Mammary epithelial cell (primary cell): ENCODE results near the gene DCAF10.

Source experiments
- EZH2 ChIP-seq: IDR thresholded peaks from 2 replicates; pipeline ENCODE4 v1.6.1; 2012; ENCODE audit warnings: low read length, inconsistent platforms, borderline replicate concordance
- TF ChIP-seq, protein P1 (sequence below), 2 donors: IDR thresholded peaks in 1 of 2; conservative IDR thresholded peaks in 1 of 2; 2 replicates each; pipeline ENCODE4 v1.5.1; 2011 to 2012; ENCODE audit warnings: inconsistent platforms in 2 of 2, low read length in 2 of 2, mild to moderate bottlenecking in 2 of 2, control low read depth in 1 of 2, low read depth in 1 of 2; ENCODE audit not compliant: insufficient read depth in 1 of 2; ENCODE audit errors: extremely low read depth in 1 of 2

DNA sequence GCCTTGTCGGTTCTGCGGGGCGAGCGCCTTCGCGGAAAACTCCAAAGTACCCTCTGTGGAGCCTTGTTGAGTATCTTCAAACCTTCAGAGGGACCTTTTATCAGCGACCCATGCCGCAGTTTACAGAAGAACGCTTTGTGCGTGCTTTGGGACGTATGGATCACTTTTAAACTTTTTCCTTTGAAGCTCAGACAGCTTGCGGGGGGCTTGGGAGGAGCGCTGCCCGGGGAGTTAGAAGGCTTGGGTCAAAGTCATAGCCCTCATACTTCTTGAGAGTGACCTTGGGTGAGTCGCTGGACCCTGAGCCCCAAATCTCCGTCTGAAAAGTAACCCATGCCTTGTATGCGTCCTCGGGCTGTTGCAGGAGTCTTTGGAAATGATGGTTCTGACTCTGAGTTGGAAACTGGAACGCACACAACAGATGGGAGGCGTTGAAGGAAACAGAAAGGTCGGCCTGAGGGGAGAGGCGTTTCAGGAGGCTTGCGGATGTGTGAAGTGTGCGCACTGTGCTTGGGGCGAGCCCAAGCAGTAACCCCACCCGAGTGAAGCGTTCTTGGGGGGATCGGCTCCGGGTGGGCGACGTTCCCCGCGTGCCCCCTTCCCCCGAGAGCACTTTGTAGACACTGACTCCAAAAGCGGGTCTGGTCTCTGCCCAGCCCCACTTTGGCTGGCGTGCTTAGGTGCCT is 104.0 kb downstream of the DCAF10 start:
- TF ChIP-seq, protein P1, sequence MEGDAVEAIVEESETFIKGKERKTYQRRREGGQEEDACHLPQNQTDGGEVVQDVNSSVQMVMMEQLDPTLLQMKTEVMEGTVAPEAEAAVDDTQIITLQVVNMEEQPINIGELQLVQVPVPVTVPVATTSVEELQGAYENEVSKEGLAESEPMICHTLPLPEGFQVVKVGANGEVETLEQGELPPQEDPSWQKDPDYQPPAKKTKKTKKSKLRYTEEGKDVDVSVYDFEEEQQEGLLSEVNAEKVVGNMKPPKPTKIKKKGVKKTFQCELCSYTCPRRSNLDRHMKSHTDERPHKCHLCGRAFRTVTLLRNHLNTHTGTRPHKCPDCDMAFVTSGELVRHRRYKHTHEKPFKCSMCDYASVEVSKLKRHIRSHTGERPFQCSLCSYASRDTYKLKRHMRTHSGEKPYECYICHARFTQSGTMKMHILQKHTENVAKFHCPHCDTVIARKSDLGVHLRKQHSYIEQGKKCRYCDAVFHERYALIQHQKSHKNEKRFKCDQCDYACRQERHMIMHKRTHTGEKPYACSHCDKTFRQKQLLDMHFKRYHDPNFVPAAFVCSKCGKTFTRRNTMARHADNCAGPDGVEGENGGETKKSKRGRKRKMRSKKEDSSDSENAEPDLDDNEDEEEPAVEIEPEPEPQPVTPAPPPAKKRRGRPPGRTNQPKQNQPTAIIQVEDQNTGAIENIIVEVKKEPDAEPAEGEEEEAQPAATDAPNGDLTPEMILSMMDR (conservative IDR thresholded peaks at IDR 0.05 in 1 of 2, IDR thresholded peaks at IDR 0.05 in 1 of 2; ENCODE audit: extremely low read depth in 1 of 2, insufficient read depth in 1 of 2, low read depth in 1 of 2, low read length in 2 of 2), result no peak
- no peak for TF ChIP-seq EZH2
